Activated naive CD4-positive, alpha-beta T cell treated with anti-CD3 and anti-CD28 coated beads for 36 hours (primary cell): ENCODE data around the gene SLX9. TPM values are rescaled to one million over a fixed set of nuclear protein-coding genes. Genes with fewer than 3 reads are reported as not detected.

ENCODE experiments used
- CTCF ChIA-PET: fragments of 350-600 bp; sonication (Branson Sonifier 250); formaldehyde crosslinking; loops from one replicate; lab custom pipeline; 2021; ENCODE audit warnings: antibody characterized with exemption; lab: Charles Lee
- DNase-seq: peaks from one replicate; pipeline ENCODE4 v3.0.0-alpha.2; 2020
- H3K27ac Mint-ChIP-seq: one replicate; pipeline ENCODE4 v1.8.0; 2021; ENCODE audit warnings: mild to moderate bottlenecking, mixed read lengths
- H3K27me3 Mint-ChIP-seq: one replicate; pipeline ENCODE4 v1.8.0; 2021; ENCODE audit warnings: low read depth, mixed read lengths
- H3K36me3 Mint-ChIP-seq: one replicate; pipeline ENCODE4 v1.8.0; 2021; ENCODE audit warnings: low read depth, mixed read lengths
- H3K4me1 Mint-ChIP-seq: one replicate; pipeline ENCODE4 v1.8.0; 2021; ENCODE audit warnings: low read depth, mixed read lengths
- H3K4me3 Mint-ChIP-seq: one replicate; pipeline ENCODE4 v1.8.0; 2021; ENCODE audit warnings: mild to moderate bottlenecking, moderate library complexity, mixed read lengths
- H3K9me3 Mint-ChIP-seq: one replicate; pipeline ENCODE4 v1.8.0; 2021; ENCODE audit warnings: mixed read lengths
- intact Hi-C: fragments of 100-400 bp; cut with micrococcal nuclease; formaldehyde crosslinking; loops from one replicate; pipeline ENCODE4 v1.15.1; 2023
- total RNA-seq, 2 experiments: library from RNA; stranded (reverse); gene quantifications; one replicate each; pipeline ENCODE4 v1.2.3, GENCODE V29; 2021

The SLX9 gene
- total RNA-seq, 2 experiments from 2014 or later = 61.8 to 63.4 TPM

DNA sequence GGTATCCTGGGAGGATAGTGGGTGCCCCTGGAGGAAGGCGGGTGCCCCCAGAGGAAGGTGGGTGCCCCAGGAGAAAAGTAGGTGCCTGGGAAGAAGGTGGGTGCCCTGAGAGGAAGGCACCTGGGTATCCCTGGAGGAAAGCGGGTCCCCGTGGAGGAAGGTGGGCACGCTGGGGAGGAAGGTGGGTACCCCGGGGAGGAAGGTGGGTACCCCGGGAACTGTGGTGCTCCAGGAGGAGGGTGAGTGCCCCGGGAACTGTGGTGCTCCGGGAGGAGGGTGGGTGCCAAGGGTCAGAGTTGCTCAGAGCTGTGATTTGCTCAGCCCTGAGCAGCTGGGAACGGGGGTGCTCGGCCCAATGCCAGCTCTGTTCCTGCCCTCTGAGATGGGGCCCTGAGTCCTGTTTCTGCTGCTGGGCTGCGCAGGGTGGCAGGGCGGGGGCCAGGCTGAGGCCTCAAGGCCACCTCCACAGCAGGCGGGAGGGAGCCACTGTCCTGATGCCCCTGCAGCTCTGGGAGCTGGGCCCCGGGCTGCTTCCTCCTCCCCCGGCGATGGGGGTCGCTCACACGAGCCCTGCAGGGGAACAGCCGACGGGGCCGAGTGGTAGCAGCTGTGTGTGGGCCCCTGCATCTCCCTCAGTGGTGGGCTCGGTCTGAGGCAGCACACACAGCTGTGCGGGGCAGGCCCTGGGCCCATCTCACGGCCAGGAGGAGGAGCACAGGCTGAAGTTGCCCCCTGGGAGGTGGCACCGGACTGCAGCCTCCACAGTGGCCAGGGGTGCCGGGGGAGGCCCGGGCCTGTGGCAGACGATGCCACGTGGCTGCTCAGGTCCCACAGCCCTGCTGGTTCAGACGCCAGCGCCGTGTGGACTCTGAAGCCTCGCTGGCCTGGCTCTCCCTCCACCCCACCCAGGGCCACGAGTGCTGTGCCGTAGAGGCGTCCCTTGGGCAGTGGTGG is 57.4 kb downstream of the SLX9 start:
- DNase-seq = no peak
- no peaks in the 10 kb centered on the region for H3K36me3 Mint-ChIP-seq
- CTCF ChIA-PET = no interaction called here
- no peaks in the 10 kb centered on the region for H3K9me3 Mint-ChIP-seq
- intact Hi-C loops = no loop called here
- no peak overlapping the region for H3K27ac Mint-ChIP-seq
- H3K4me3 Mint-ChIP-seq = no peak overlapping the region
- no peaks in the 10 kb centered on the region for H3K4me1 Mint-ChIP-seq
- no peaks in the 10 kb centered on the region for H3K27me3 Mint-ChIP-seq

DNA sequence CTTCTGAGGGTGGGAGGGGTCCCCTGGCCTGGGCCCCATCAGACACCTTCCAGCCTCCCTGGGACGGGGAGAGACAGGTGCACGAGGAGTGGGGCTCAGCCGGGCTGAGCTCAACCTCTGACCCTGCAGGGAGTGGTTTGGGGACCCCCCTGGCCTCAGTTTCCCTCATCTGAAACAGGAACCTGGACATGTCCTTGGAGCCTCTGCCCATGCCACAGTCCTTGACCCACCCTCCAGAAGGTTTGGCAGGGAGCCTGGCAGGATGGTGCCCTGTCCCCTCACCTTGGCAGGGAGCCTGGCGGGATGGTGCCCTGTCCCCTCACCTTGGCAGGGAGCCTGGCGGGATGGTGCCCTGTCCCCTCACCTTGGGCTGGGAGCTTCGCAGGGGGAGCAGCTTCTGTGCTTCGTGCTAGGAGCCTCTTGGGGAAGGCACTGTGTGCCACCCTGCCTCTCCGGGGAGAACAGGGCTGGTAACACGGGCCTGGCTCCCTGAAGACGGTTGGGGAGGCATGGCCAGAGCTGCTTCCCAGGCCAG is 58.3 kb downstream of the SLX9 start:
- Mint-ChIP-seq H3K36me3 (no peaks in the 10 kb centered on the region), H3K27me3 (no peaks in the 10 kb centered on the region), H3K4me1 (no peaks in the 10 kb centered on the region), H3K9me3 (no peaks in the 10 kb centered on the region), H3K27ac (no peak overlapping the region), H3K4me3 (no peak overlapping the region)
- CTCF ChIA-PET = no interaction called here
- no peak for DNase-seq
- intact Hi-C loops = no loop called here

DNA sequence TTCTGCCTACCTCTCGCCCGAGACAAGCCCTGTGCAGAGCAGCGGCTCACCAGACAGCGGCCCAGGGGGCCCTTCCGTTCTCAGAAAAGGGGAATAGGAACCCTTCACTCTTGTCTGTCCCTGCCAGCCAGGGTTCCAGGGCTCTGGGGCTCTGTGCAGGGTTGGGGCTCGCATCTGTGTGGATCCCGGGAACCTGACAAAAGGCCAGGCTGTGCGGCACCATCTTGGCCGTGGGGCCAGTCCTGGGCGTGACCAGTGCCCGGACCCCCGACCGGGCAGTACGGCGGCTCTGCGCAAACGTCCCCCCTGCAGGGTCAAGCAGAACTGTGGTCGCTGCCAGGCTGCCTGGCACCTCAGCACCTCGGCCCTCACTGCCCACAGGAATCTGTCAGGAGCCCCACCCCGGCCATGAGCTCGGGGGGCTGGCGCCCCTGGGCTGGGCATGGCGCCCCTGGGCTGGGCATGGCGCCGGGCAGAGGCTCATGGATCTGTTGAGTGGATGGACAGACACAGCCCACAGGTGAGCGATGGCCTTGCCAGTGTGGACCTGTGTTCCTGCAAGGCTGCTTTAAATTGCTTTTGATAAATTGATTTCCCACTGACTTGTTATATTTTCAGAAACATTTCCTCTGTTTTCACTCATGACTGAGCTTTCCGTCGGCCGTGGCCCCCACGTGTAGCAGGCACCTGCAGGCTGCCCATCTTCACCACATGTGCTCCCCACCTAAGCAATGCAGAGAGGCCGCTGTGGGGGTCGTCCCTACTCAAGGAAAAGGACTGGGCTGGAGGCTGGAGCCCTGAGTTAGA is 59.0 kb downstream of the SLX9 start:
- intact Hi-C loops = no loop called here
- Mint-ChIP-seq H3K36me3 (no peaks in the 10 kb centered on the region), H3K27ac (no peak overlapping the region), H3K9me3 (no peaks in the 10 kb centered on the region), H3K4me3 (no peak overlapping the region), H3K27me3 (no peaks in the 10 kb centered on the region), H3K4me1 (no peaks in the 10 kb centered on the region)
- DNase-seq = no peak
- CTCF ChIA-PET = interaction anchor here (0.6 to 0.9 kb wide), 2 partner anchors 164 to 198 kb away, joined by 3 read pairs; no protein-coding TSS in a partner anchor

DNA sequence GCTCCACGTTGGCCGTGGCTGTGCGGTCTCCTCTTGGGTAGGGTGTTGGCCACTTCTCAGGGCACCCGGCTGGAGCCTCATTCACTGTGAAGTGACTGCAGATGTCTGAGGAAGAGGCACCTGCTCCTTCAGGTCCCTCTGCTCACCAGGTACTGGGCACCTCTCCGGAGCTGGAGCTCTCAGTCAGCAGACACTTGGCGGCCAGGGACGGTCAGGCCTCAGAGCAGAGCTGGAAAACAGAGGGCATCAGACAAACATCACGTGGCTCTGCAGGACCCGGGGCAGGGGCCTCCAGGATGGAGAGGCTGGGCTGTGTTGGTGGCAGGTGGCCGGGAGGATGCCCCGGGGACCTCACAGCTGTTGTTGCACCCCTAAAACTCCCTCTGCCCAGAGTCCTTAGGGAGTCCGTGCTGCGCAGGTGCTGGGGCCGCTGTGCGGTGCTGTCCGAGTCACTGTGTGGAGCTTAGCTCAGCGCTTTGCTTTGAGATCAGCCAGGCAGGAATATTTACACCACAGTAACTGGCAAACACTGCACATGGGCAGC is 59.7 kb downstream of the SLX9 start:
- no peaks in the 10 kb centered on the region for H3K4me1 Mint-ChIP-seq
- H3K36me3 Mint-ChIP-seq = no peaks in the 10 kb centered on the region
- no peak for DNase-seq
- intact Hi-C loops = no loop called here
- H3K27me3 Mint-ChIP-seq = no peaks in the 10 kb centered on the region
- H3K27ac Mint-ChIP-seq = no peak overlapping the region
- no peaks in the 10 kb centered on the region for H3K9me3 Mint-ChIP-seq
- CTCF ChIA-PET = interaction anchor here (0.6 to 0.9 kb wide), 2 partner anchors 164 to 199 kb away, joined by 3 read pairs; no protein-coding TSS in a partner anchor
- no peak overlapping the region for H3K4me3 Mint-ChIP-seq

DNA sequence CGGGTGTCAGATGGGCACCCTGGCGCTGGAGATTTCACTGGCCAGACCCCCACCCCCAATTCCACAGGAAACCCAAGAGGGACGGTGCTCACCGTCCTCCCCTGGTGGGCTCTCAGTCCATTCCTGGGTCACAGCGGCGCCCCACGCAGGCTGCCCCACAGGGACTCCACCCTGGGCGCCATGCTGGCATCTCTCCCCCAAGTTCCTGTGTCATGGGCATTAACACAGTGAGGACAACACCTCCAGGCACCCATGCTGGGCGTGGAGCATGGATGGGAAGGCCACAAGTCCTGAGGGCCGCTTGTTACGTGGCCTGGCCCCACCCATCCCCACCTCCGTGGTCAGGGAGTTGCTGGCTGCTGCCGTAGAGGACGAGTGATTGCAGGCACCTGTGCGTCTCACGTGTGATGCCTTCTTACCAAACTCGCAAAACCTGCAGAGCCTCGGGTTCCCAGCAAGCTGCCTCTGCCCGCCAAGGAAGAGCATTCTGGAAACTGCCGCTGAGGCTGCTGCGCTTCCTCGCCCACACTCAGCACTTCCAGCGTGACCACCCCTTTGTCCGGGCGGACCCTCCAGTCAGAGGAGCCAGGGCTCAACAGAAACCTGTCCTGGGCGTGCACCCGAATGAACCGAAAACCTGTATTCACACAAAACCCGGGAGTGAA is 60.3 kb downstream of the SLX9 start:
- no peaks in the 10 kb centered on the region for H3K36me3 Mint-ChIP-seq
- no peak overlapping the region for H3K27ac Mint-ChIP-seq
- intact Hi-C loops = no loop called here
- DNase-seq = no peak
- no peaks in the 10 kb centered on the region for H3K27me3 Mint-ChIP-seq
- CTCF ChIA-PET = no interaction called here
- peaks cover 4% of the 10 kb centered on the region for H3K4me1 Mint-ChIP-seq
- no peak overlapping the region for H3K4me3 Mint-ChIP-seq
- no peaks in the 10 kb centered on the region for H3K9me3 Mint-ChIP-seq

DNA sequence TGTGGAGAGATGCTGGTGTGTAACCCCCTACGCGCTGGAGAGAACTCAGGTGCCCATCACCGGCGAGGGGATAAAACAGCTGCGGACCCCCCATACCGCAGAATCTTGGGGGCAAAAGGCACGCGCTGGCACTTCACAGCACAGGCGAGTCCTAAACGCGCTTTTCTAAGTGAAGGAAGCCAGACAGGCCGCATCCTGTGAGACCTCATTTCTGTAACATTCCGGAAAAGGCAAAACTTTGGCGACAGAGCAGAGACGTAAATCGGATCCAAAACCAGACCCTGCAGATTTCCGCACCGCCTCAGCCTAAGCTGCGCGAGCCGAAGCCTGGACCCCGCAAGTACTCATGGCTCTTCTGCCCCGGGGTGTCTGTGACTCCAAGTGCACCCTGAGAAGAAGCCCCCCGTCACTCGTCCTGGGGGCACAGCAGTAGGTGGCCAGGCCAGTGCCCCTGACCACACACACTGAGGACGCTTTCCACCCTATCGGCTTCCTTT is 60.9 kb downstream of the SLX9 start:
- CTCF ChIA-PET = no interaction called here
- Mint-ChIP-seq H3K27ac (no peak overlapping the region), H3K4me3 (no peak overlapping the region), H3K27me3 (no peaks in the 10 kb centered on the region), H3K36me3 (no peaks in the 10 kb centered on the region), H3K4me1 (peaks cover 5% of the 10 kb centered on the region), H3K9me3 (peaks cover 1% of the 10 kb centered on the region)
- intact Hi-C loops = no loop called here
- DNase-seq = no peak

DNA sequence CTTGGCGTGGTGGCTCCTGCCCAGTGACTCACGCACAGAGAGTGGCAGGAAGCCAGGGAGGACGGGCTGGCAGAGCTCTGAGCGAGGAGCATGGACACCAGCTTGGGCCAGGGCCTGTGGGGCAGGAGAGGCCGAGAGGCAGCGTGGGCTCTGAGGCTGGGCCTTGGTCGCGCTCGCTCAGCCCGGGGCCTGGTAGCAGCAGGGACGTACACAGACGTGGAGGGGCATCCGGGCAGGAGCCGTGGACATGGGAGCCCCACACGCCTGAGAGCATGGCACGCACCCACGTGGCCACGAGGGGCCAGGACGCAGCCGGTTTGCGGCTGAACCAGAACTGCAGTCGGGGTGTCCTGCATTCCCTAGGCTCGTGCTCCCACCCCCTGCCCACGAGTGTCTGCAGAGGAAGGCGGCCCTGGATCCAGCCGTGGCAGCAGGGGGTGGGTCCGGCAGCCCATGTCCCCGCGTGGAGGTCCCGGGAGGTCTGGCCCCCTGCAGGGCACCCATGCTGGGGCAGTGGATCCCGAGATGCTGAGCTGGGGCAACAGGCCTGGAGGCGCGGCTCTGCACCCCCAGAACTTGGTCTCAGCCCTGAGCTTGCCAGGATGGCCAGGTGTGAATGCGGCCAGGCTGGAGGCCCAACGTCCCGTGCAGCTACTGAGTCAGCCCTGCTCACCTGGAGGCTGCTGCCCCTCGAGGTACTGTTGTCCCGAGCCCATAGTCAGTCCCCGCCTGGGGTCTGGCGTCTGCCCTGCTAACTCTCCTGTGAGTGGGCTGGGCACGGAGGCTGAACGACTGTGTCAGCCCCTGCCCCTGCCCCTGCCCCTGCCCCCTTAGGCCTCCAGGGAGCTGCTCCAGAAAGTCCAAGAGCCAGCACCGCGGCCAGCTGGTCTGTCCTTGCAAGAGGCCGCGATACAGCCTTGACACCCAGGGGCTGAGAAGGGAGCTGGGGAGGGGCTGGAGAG is 61.6 kb downstream of the SLX9 start:
- Mint-ChIP-seq H3K27ac (no peak overlapping the region), H3K4me1 (peaks cover 5% of the 10 kb centered on the region), H3K36me3 (no peaks in the 10 kb centered on the region), H3K9me3 (peaks cover 5% of the 10 kb centered on the region), H3K4me3 (no peak overlapping the region), H3K27me3 (no peaks in the 10 kb centered on the region)
- intact Hi-C loops = no loop called here
- CTCF ChIA-PET = no interaction called here
- no peak for DNase-seq

DNA sequence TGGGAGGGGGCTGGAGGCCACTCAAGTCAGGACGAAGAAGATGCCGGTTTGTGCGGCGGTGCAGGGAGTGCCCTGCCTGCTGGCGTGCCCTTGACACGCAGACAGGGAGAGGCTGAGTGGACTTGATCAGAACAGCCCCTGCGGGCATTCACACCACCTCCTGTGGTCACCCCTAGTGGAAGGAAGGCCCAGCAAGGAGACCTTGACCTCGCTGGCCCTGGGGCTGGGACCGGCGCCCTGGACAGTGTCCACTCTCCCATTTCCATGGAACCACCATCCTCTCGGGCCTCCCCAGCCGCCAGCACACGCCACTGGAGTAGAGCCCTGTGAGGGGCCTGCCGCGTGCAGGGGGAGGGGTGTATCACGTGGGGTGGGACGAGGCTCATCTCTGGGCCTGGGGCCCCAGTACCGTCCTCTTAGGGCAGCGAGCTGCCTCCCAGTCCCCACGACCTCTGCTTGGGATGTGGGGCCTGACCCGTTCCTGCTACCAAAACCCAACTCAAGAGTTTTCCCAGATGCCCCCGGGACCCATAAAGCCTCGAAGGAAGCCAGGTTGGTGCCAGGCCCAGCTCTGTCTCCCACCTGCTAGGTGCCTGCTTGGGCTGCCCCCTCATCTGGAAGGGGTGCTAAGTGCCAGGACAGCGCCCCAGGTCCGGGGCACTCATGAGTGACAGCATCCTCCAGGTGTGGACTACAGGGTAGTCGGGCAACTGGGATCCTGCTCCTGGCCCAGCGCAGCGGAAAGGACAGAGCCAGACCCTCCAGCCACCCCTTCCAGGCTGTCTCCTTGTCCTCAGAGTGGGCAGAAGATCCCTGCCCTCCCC is 62.8 kb downstream of the SLX9 start:
- H3K4me1 Mint-ChIP-seq = peaks cover 5% of the 10 kb centered on the region
- no peak overlapping the region for H3K4me3 Mint-ChIP-seq
- H3K27me3 Mint-ChIP-seq = no peaks in the 10 kb centered on the region
- H3K27ac Mint-ChIP-seq = no peak overlapping the region
- DNase-seq = no peak
- CTCF ChIA-PET = no interaction called here
- no peaks in the 10 kb centered on the region for H3K36me3 Mint-ChIP-seq
- intact Hi-C loops = no loop called here
- H3K9me3 Mint-ChIP-seq = peaks cover 5% of the 10 kb centered on the region

DNA sequence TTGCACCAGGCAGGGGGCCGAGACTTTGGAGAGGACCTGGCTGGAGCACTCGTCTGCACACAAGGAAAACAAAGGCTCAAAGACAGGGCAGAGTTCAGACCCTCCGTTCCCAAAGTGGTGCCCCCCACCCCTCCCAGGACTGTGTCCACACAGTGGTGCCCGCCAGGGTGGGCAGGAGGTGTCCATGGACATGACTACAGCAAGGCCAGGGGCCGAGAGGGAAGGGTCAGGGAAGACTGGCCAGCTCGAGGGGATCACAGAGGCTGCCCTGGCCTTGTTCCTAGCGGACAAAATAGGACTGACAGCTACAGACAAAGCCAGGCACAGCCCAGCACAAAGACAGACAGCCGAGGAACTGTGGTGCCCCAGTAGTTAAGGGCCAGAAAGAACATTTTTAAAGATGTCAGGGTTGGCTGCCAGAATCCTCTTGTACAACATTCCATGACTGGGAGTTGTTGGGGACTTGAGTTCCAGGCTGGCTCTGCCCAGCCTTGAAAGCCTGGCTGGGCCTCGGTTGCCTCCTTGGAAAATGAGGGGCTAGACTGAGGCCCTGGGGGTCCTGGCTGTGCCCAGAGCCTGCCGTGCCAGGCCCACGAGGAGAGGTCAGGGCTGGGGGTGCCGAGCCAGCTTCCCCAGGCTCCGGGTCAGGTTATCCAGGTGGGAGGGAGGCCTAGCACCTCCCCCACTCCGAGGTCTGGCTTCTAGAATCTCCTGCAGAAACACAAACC is 63.7 kb downstream of the SLX9 start:
- Mint-ChIP-seq H3K4me3 (no peak overlapping the region), H3K27me3 (no peaks in the 10 kb centered on the region), H3K27ac (no peak overlapping the region), H3K36me3 (no peaks in the 10 kb centered on the region), H3K9me3 (peaks cover 5% of the 10 kb centered on the region), H3K4me1 (peaks cover 5% of the 10 kb centered on the region)
- CTCF ChIA-PET = no interaction called here
- DNase-seq = no peak
- intact Hi-C loops = no loop called here

DNA sequence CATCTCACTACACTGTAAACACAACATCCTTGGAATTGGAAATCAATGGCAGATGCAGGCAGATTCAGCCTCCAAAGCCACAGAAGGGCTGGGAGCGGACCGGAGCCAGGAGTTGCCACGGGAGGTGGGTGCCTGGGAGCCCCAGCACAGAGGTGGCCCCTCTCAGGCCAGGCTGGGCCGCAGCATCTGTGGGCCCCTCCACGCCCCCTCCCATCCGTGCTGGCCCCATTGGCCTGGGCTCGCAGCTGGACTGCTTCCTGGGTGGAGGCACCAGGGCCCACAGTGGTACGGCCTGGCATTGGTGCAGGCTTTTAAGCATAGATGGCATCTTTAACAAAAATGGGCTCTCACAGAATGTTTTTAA is 64.2 kb downstream of the SLX9 start:
- Mint-ChIP-seq H3K9me3 (peaks cover 5% of the 10 kb centered on the region), H3K36me3 (no peaks in the 10 kb centered on the region), H3K27ac (no peak overlapping the region), H3K4me1 (peaks cover 5% of the 10 kb centered on the region), H3K4me3 (no peak overlapping the region), H3K27me3 (no peaks in the 10 kb centered on the region)
- CTCF ChIA-PET = no interaction called here
- no peak for DNase-seq
- intact Hi-C loops = no loop called here
